ENCODE measurements around the gene TSC22D3. TPM values are rescaled to one million over a fixed set of nuclear protein-coding genes. Genes with fewer than 3 reads are reported as not detected.

TSC22D3 gene
- total RNA-seq, 2 donors from 2014 or later = 9.9 to 10.5 TPM

DNA sequence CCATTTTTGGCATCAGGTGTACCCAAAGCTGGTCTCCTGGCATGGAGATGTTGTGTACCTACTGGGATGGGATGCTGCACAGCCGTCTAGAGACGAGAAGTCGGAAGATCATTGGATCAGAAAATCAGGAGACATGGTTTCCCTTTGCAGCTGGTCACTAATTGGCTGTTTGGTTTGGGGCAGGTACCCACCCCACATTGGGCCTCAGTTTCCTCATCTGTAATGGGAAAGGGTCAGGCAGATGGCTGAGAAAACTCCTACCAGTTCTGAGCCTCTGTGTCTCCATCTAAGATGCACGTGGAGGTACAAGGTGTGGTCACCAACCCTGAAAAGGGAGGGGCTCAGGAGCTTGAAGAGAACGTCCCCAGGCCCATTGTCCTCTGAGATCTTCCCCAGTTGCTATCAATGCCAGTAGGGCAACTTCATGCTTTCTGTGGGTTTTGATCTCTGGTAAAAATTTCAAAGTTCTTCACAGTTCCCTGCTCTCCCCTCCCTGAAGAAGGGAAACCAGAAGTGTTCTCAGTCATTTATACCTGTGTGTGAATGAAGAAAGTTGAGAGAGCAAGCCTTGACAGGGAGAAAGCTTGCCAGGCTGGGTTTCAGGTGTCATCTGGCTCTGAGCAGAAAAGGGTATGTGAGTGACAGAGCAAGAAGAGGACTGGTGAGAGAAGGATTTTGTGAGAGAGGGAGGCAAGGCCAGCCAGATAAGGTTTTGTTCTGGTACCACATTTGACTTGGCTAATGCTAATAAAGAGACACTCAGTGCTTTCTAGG lies 15.1 kb downstream of the TSC22D3 start:
- WGBS, 2 experiments (ENCODE audit: insufficient coverage in 1 of 2, insufficient read length in 1 of 2) = 75 to 94% methylated on average over 1 to 5 of the region's 5 CpGs
- peaks cover 89% of the 10 kb centered on the region for H3K27me3 Mint-ChIP-seq (ENCODE audit: insufficient read depth)
- TF ChIP-seq, protein P1, sequence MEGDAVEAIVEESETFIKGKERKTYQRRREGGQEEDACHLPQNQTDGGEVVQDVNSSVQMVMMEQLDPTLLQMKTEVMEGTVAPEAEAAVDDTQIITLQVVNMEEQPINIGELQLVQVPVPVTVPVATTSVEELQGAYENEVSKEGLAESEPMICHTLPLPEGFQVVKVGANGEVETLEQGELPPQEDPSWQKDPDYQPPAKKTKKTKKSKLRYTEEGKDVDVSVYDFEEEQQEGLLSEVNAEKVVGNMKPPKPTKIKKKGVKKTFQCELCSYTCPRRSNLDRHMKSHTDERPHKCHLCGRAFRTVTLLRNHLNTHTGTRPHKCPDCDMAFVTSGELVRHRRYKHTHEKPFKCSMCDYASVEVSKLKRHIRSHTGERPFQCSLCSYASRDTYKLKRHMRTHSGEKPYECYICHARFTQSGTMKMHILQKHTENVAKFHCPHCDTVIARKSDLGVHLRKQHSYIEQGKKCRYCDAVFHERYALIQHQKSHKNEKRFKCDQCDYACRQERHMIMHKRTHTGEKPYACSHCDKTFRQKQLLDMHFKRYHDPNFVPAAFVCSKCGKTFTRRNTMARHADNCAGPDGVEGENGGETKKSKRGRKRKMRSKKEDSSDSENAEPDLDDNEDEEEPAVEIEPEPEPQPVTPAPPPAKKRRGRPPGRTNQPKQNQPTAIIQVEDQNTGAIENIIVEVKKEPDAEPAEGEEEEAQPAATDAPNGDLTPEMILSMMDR (conservative IDR thresholded peaks at IDR 0.05) = no peak
- H3K4me1 ChIP-seq (ENCODE audit: control insufficient read depth, insufficient read depth, low read length) = no peaks in the 10 kb centered on the region
- no peaks in the 10 kb centered on the region for H3K36me3 ChIP-seq (ENCODE audit: control insufficient read depth, insufficient read depth, low read length)
- no peak overlapping the region for H3K4me3 Mint-ChIP-seq
- H3K9me3 ChIP-seq (ENCODE audit: control insufficient read depth, low read length) = no peaks in the 10 kb centered on the region
- peaks cover 7% of the 10 kb centered on the region for H3K4me1 Mint-ChIP-seq
- H3K36me3 Mint-ChIP-seq (ENCODE audit: low read depth) = no peaks in the 10 kb centered on the region
- no peak overlapping the region for H3K27ac ChIP-seq (ENCODE audit: low read depth, low read length)
- no peak overlapping the region for H3K27ac Mint-ChIP-seq
- H3K9me3 Mint-ChIP-seq = peaks cover 5% of the 10 kb centered on the region
- H3K4me3 ChIP-seq (ENCODE audit: low read length) = no peak overlapping the region
- H3K9ac ChIP-seq (ENCODE audit: extremely low read depth, low read length, poor library complexity, severe bottlenecking) = no peak overlapping the region
- no peak for DNase-seq
- H3K27me3 ChIP-seq (ENCODE audit: control insufficient read depth, insufficient read depth, low read length, poor library complexity, severe bottlenecking) = peaks cover 73% of the 10 kb centered on the region

DNA sequence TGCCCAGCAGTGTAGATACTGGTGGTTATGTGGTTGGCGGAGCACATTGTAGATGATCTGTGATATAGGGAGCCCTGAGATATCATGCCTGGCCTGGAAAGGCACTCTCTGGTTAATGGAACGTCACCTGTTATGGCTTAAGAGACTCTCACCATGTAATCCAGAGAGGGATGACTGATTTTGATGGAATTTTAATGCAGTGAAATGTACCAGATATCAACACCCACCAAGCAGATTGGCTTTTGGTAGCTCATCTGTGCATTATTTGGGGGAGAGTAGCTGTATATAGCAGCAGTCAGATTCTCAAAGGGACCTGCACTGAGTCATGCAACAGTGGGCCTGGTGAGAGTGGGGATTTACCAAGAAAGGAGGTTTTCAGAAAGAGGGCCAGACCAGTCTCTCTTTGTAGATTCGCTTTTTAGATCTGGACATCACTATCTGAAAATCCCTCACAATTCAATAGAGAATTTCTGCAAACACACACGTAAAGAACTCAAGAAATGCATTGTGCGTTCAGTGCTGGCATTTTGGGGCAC lies 17.3 kb downstream of the TSC22D3 start:
- Histone ChIP-seq H3K4me3 (ENCODE audit: low read length) (no peak overlapping the region), H3K9me3 (ENCODE audit: control insufficient read depth, low read length) (no peaks in the 10 kb centered on the region), H3K4me1 (ENCODE audit: control insufficient read depth, insufficient read depth, low read length) (no peaks in the 10 kb centered on the region), H3K36me3 (ENCODE audit: control insufficient read depth, insufficient read depth, low read length) (no peaks in the 10 kb centered on the region), H3K9ac (ENCODE audit: extremely low read depth, low read length, poor library complexity, severe bottlenecking) (no peak overlapping the region), H3K27ac (ENCODE audit: low read depth, low read length) (no peak overlapping the region), H3K27me3 (ENCODE audit: control insufficient read depth, insufficient read depth, low read length, poor library complexity, severe bottlenecking) (peaks cover 77% of the 10 kb centered on the region)
- no peak overlapping the region for H3K27ac Mint-ChIP-seq
- TF ChIP-seq, protein P1 (conservative IDR thresholded peaks at IDR 0.05) = no peak
- H3K4me3 Mint-ChIP-seq = no peak overlapping the region
- no peaks in the 10 kb centered on the region for H3K36me3 Mint-ChIP-seq (ENCODE audit: low read depth)
- H3K9me3 Mint-ChIP-seq = peaks cover 5% of the 10 kb centered on the region
- DNase-seq = no peak
- peaks cover 3% of the 10 kb centered on the region for H3K4me1 Mint-ChIP-seq
- WGBS, 2 experiments (ENCODE audit: insufficient coverage in 1 of 2, insufficient read length in 1 of 2) = 90% methylated on average over 5 of the region's 5 CpGs; no CpG with 5 or more reads in 1 of the 2 experiments
- H3K27me3 Mint-ChIP-seq (ENCODE audit: insufficient read depth) = peaks cover 93% of the 10 kb centered on the region

DNA sequence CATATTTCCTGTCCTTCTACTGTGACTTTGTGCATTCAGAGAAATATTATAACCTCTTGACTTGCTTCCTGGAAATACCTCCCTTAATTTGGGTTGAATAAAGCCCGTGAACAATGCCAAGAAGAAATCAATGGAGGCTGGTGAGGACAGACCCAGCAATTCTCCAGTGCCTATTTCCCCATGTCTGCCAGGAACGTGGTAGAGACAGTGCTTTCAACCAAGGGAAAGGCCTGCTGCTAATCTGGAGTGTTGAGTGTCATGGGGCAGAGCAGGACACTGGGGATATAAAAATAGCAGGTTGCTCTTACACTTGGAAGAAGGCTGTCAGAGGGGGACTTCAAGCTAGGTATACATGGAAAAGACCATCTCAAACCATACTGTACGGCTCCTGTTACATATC lies 19.9 kb downstream of the TSC22D3 start:
- H3K9me3 Mint-ChIP-seq = peaks cover 2% of the 10 kb centered on the region
- Histone ChIP-seq H3K9ac (ENCODE audit: extremely low read depth, low read length, poor library complexity, severe bottlenecking) (no peak overlapping the region), H3K36me3 (ENCODE audit: control insufficient read depth, insufficient read depth, low read length) (no peaks in the 10 kb centered on the region), H3K9me3 (ENCODE audit: control insufficient read depth, low read length) (no peaks in the 10 kb centered on the region), H3K27me3 (ENCODE audit: control insufficient read depth, insufficient read depth, low read length, poor library complexity, severe bottlenecking) (peaks cover 91% of the 10 kb centered on the region), H3K27ac (ENCODE audit: low read depth, low read length) (no peak overlapping the region), H3K4me3 (ENCODE audit: low read length) (no peak overlapping the region), H3K4me1 (ENCODE audit: control insufficient read depth, insufficient read depth, low read length) (no peaks in the 10 kb centered on the region)
- H3K27ac Mint-ChIP-seq = no peak overlapping the region
- H3K27me3 Mint-ChIP-seq (ENCODE audit: insufficient read depth) = peaks cover 99% of the 10 kb centered on the region
- no peak overlapping the region for H3K4me3 Mint-ChIP-seq
- DNase-seq = no peak
- TF ChIP-seq, protein P1 (conservative IDR thresholded peaks at IDR 0.05) = no peak
- H3K4me1 Mint-ChIP-seq = no peaks in the 10 kb centered on the region
- no peaks in the 10 kb centered on the region for H3K36me3 Mint-ChIP-seq (ENCODE audit: low read depth)
- 83% methylated on average over 3 of the region's 3 CpGs; no CpG with 5 or more reads in 1 of the 2 experiments for WGBS, 2 experiments (ENCODE audit: insufficient coverage in 1 of 2, insufficient read length in 1 of 2)

Data from endodermal cell (in vitro differentiated cells).